ENCODE results near the gene ANKRD24. TPM values are rescaled to one million over a fixed set of nuclear protein-coding genes. Genes with fewer than 3 reads are reported as not detected.

ANKRD24 gene
- total RNA-seq, 1 experiment from 2014 or later: 0.39 TPM

DNA sequence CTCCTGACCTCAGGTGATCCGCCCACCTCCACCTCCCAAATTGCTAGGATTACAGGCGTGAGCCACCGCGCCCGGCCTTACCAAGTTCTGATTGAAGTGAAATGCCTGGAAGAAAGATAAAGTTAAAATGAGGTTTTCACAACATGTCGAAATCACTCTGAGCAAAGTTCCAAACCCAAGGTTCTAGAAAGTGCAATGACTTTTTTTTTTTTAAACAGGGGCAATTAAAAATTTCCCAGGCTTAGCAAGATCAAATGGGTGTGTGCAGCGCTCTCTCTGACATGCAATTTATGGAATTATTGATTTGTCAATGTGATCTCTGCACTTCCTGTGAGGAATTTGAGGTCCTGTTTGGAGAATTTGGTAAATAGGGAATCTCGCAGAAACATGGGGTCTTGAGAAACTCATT is 45.8 kb upstream of the ANKRD24 start:
- Mint-ChIP-seq H3K27me3 (ENCODE audit: insufficient read depth, unreplicated experiment) (no peaks in the 10 kb centered on the region), H3K4me3 (ENCODE audit: unreplicated experiment) (no peak overlapping the region), H3K4me1 (ENCODE audit: low read depth, unreplicated experiment) (peaks cover 8% of the 10 kb centered on the region), H3K27ac (ENCODE audit: unreplicated experiment) (no peak overlapping the region), H3K9me3 (ENCODE audit: unreplicated experiment) (no peaks in the 10 kb centered on the region), H3K36me3 (ENCODE audit: insufficient read depth, unreplicated experiment) (no peaks in the 10 kb centered on the region)
- CTCF ChIA-PET: no interaction called here
- intact Hi-C loops (cut with micrococcal nuclease; ENCODE audit: unreplicated experiment): no loop called here
- BruUV-seq (replicated peaks): no TSS peak
- Histone ChIP-seq H3K36me3 (ENCODE audit: control insufficient read depth, insufficient read depth, low read length) (no peaks in the 10 kb centered on the region), H3K9me3 (no peaks in the 10 kb centered on the region), H3K27me3 (replicated peaks; ENCODE audit: control insufficient read depth, insufficient read depth, low read length) (no peaks in the 10 kb centered on the region), H3K4me1 (peaks cover 2% of the 10 kb centered on the region; the same call in 1 of the 2 replicates), H3K4me3 (ENCODE audit: low read depth, low read length) (no peak overlapping the region)
- POLR2A ChIA-PET: no interaction called here
- peak; percentile 34 to 60 for DNase-seq
- TF ChIP-seq, protein P1, sequence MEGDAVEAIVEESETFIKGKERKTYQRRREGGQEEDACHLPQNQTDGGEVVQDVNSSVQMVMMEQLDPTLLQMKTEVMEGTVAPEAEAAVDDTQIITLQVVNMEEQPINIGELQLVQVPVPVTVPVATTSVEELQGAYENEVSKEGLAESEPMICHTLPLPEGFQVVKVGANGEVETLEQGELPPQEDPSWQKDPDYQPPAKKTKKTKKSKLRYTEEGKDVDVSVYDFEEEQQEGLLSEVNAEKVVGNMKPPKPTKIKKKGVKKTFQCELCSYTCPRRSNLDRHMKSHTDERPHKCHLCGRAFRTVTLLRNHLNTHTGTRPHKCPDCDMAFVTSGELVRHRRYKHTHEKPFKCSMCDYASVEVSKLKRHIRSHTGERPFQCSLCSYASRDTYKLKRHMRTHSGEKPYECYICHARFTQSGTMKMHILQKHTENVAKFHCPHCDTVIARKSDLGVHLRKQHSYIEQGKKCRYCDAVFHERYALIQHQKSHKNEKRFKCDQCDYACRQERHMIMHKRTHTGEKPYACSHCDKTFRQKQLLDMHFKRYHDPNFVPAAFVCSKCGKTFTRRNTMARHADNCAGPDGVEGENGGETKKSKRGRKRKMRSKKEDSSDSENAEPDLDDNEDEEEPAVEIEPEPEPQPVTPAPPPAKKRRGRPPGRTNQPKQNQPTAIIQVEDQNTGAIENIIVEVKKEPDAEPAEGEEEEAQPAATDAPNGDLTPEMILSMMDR (IDR thresholded peaks at IDR 0.05; ENCODE audit: insufficient read depth in 1 of 2, low read depth in 1 of 2, low read length in 1 of 2, severe bottlenecking in 1 of 2, unreplicated experiment in 1 of 2): no peak

DNA sequence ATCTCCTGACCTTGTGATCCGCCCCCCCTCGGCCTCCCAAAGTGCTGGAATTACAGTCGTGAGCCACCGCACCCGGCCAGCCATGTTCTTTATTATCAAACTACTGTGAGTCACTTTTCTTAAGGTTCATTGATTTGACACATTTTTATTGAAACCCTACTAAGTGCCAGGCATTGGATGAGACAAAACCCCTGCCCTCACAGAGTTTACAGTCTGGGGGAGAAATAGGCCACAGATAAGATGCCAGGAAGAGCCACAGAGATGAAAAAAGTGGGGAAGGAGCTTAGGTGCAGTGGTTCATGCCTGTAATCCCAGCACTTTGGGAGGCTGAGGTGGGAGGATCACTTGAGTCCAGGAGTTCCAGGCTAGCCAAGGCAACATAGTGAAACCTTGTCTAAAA is 44.0 kb upstream of the ANKRD24 start:
- H3K9me3 Mint-ChIP-seq (ENCODE audit: unreplicated experiment): no peaks in the 10 kb centered on the region
- H3K36me3 Mint-ChIP-seq (ENCODE audit: insufficient read depth, unreplicated experiment): peaks cover under 1% of the 10 kb centered on the region
- no peak overlapping the region for H3K4me3 ChIP-seq (ENCODE audit: low read depth, low read length)
- H3K36me3 ChIP-seq (ENCODE audit: control insufficient read depth, insufficient read depth, low read length): no peaks in the 10 kb centered on the region
- TF ChIP-seq, protein P1 (IDR thresholded peaks at IDR 0.05; ENCODE audit: insufficient read depth in 1 of 2, low read depth in 1 of 2, low read length in 1 of 2, severe bottlenecking in 1 of 2, unreplicated experiment in 1 of 2): no peak
- no peaks in the 10 kb centered on the region for H3K27me3 ChIP-seq (replicated peaks; ENCODE audit: control insufficient read depth, insufficient read depth, low read length)
- no peak overlapping the region for H3K27ac Mint-ChIP-seq (ENCODE audit: unreplicated experiment)
- no peaks in the 10 kb centered on the region for H3K9me3 ChIP-seq
- ChIA-PET CTCF (interaction anchor here (0.6 kb wide), 1 partner anchor 18 kb away, joined by 5 read pairs; no protein-coding TSS in a partner anchor), POLR2A (interaction anchor here (0.7 kb wide), 1 partner anchor 143 kb away, joined by 4 read pairs; no protein-coding TSS in a partner anchor)
- H3K4me3 Mint-ChIP-seq (ENCODE audit: unreplicated experiment): no peak overlapping the region
- no peak for DNase-seq
- H3K4me1 Mint-ChIP-seq (ENCODE audit: low read depth, unreplicated experiment): peaks cover 8% of the 10 kb centered on the region
- intact Hi-C loops (cut with micrococcal nuclease; ENCODE audit: unreplicated experiment): no loop called here
- H3K27me3 Mint-ChIP-seq (ENCODE audit: insufficient read depth, unreplicated experiment): no peaks in the 10 kb centered on the region
- no peaks in the 10 kb centered on the region for H3K4me1 ChIP-seq
- no TSS peak for BruUV-seq (replicated peaks)

DNA sequence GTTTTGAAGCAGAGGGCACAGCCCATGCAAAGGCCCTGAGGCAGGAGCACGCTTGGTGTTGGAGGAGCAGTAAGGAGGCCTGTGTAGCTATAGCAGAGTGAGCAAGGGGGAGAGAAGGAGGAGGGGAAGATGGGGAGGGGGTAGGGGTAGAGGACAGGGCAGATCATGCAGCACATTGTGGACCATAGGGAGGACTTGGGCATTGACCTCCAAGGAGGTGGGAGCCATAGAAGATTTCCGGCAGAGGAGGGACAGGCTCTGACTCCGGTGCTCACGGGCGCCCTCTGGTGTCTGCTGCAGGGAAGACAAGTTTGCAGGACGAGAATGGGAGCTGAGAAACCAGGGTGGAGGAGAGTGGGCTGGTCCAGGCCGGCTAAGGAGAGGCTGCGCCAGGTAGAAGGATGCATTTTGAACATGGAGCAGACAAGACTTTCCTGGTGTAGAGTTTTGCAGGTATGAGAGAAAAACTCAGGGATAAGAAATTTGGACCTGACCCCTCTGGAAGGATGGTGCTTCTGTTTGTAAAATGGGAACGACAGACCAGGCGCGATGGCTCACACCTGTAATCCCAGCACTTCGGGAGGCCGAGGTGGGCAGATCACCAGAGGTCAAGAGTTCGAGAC is 42.8 kb upstream of the ANKRD24 start:
- peak; percentile 82 to 86 for DNase-seq
- TF ChIP-seq, protein P1 (IDR thresholded peaks at IDR 0.05; ENCODE audit: insufficient read depth in 1 of 2, low read depth in 1 of 2, low read length in 1 of 2, severe bottlenecking in 1 of 2, unreplicated experiment in 1 of 2): peak; percentile 77 to 86
- BruUV-seq (replicated peaks): no TSS peak
- POLR2A ChIA-PET: no interaction called here
- H3K27me3 Mint-ChIP-seq (ENCODE audit: insufficient read depth, unreplicated experiment): no peaks in the 10 kb centered on the region
- H3K4me3 ChIP-seq (ENCODE audit: low read depth, low read length): no peak overlapping the region
- peaks cover 4% of the 10 kb centered on the region for H3K36me3 Mint-ChIP-seq (ENCODE audit: insufficient read depth, unreplicated experiment)
- H3K9me3 ChIP-seq: no peaks in the 10 kb centered on the region
- intact Hi-C loops (cut with micrococcal nuclease; ENCODE audit: unreplicated experiment): no loop called here
- H3K4me1 ChIP-seq: peaks cover 10% of the 10 kb centered on the region
- no peak overlapping the region for H3K4me3 Mint-ChIP-seq (ENCODE audit: unreplicated experiment)
- H3K27ac Mint-ChIP-seq (ENCODE audit: unreplicated experiment): no peak overlapping the region
- H3K27me3 ChIP-seq (replicated peaks; ENCODE audit: control insufficient read depth, insufficient read depth, low read length): no peaks in the 10 kb centered on the region
- H3K4me1 Mint-ChIP-seq (ENCODE audit: low read depth, unreplicated experiment): peaks cover 8% of the 10 kb centered on the region
- CTCF ChIA-PET: interaction anchor here (0.5 to 1.8 kb wide), 16 partner anchors 9 to 1663 kb away, joined by 3 to 15 read pairs (median 4); partner anchors contain the start of genes DAPK3 and YJU2
- no peaks in the 10 kb centered on the region for H3K9me3 Mint-ChIP-seq (ENCODE audit: unreplicated experiment)
- no peaks in the 10 kb centered on the region for H3K36me3 ChIP-seq (ENCODE audit: control insufficient read depth, insufficient read depth, low read length)

All from Caco-2 (cell line).